RWPE2 (cell line): Measurements from ENCODE around the gene C2CD2.

Experiments used
- ATAC-seq: fragments of 200-7000 bp; cut with Tn5 transposase; 3 replicates; pipeline ENCODE4 v1.9.1; 2021; ENCODE audit warnings: low read depth
- DNase-seq: peaks from one replicate; pipeline ENCODE4 v3.0.0-alpha.2; 2020; ENCODE audit warnings: low spot score
- H3K27ac ChIP-seq: fragments of 450-650 bp; 2 replicates; pipeline ENCODE4 v1.5.1; 2017; ENCODE audit warnings: mild to moderate bottlenecking; ENCODE audit not compliant: poor library complexity, severe bottlenecking
- H3K27me3 ChIP-seq: fragments of 250-450 bp; sonication (Bioruptor Pico); 2 replicates; pipeline ENCODE4 v1.5.1; 2021; ENCODE audit warnings: mild to moderate bottlenecking, moderate library complexity; ENCODE audit not compliant: insufficient read depth, poor library complexity, severe bottlenecking
- H3K36me3 ChIP-seq: fragments of 250-450 bp; sonication (Bioruptor Pico); 2 replicates; pipeline ENCODE4 v1.5.1; 2020; ENCODE audit warnings: low read depth, mild to moderate bottlenecking, moderate library complexity
- H3K4me1 ChIP-seq: fragments of 250-450 bp; sonication (Bioruptor Pico); 2 replicates; pipeline ENCODE4 v1.5.1; 2021; ENCODE audit warnings: mild to moderate bottlenecking, moderate library complexity; ENCODE audit not compliant: insufficient read depth, poor library complexity, severe bottlenecking
- H3K4me3 ChIP-seq: fragments of 250-450 bp; sonication (Bioruptor Pico); 2 replicates; pipeline ENCODE4 v1.5.1; 2021; ENCODE audit warnings: mild to moderate bottlenecking, moderate library complexity; ENCODE audit not compliant: severe bottlenecking
- H3K9me3 ChIP-seq: fragments of 250-450 bp; sonication (Bioruptor Pico); 2 replicates; pipeline ENCODE4 v1.5.1; 2021; ENCODE audit warnings: mild to moderate bottlenecking, moderate library complexity; ENCODE audit not compliant: severe bottlenecking
- CTCF ChIP-seq: fragments of 450-650 bp; IDR thresholded peaks from one replicate; pipeline ENCODE4 v1.5.1; 2017; ENCODE audit warnings: mild to moderate bottlenecking, moderate library complexity; ENCODE audit not compliant: poor library complexity, severe bottlenecking

C2CD2 gene

GRCh38 chr21:41897700-41898099 lies 56.1 kb downstream of the C2CD2 start:
- H3K36me3 ChIP-seq = peaks cover 26% of the 10 kb centered on the region

GRCh38 chr21:41897047-41897669 lies 56.7 kb downstream of the C2CD2 start:
- Histone ChIP-seq H3K4me3 (no peak overlapping the region), H3K27ac (no peak overlapping the region), H3K9me3 (no peaks in the 10 kb centered on the region), H3K36me3 (peaks cover 26% of the 10 kb centered on the region), H3K4me1 (peaks cover 4% of the 10 kb centered on the region), H3K27me3 (no peaks in the 10 kb centered on the region)
- ATAC-seq (no peak), DNase-seq (no peak)
- TF ChIP-seq CTCF = no peak

More at GRCh38 chr21:41897700-41898099, 56.1 kb downstream of the C2CD2 start:
- Histone ChIP-seq H3K4me1 (peaks cover 4% of the 10 kb centered on the region), H3K4me3 (no peak overlapping the region), H3K27me3 (no peaks in the 10 kb centered on the region), H3K9me3 (no peaks in the 10 kb centered on the region), H3K27ac (no peak overlapping the region)
- no peak for TF ChIP-seq CTCF
- ATAC-seq (no peak), DNase-seq (peak; percentile 30)

GRCh38 chr21:41895643-41896493 lies 58.0 kb downstream of the C2CD2 start:
- TF ChIP-seq CTCF = no peak
- peaks cover 4% of the 10 kb centered on the region for H3K4me1 ChIP-seq
- no peak overlapping the region for H3K27ac ChIP-seq
- H3K27me3 ChIP-seq = no peaks in the 10 kb centered on the region
- DNase-seq = no peak
- no peak for ATAC-seq
- no peak overlapping the region for H3K4me3 ChIP-seq
- no peaks in the 10 kb centered on the region for H3K9me3 ChIP-seq
- peaks cover 18% of the 10 kb centered on the region for H3K36me3 ChIP-seq

GRCh38 chr21:41894922-41895557 lies 58.8 kb downstream of the C2CD2 start:
- no peak for DNase-seq
- Histone ChIP-seq H3K36me3 (peaks cover 9% of the 10 kb centered on the region), H3K4me1 (peaks cover 4% of the 10 kb centered on the region), H3K27me3 (no peaks in the 10 kb centered on the region), H3K27ac (no peak overlapping the region), H3K9me3 (no peaks in the 10 kb centered on the region), H3K4me3 (no peak overlapping the region)
- ATAC-seq = peak; percentile 79
- no peak for TF ChIP-seq CTCF
